GM21390 (cell line): Measurements from ENCODE around the gene SNRPD2.
"Not testable (repeated sequence)": the region's sequence is repeated elsewhere in the genome, so short reads cannot be mapped to it uniquely, and the experiment has no call there.

ENCODE experiments used
- ATAC-seq: cut with Tn5 transposase; IDR thresholded peaks from one replicate; pipeline ENCODE4 v1.9.1; 2021; ENCODE audit not compliant: unreplicated experiment

The SNRPD2 gene

DNA sequence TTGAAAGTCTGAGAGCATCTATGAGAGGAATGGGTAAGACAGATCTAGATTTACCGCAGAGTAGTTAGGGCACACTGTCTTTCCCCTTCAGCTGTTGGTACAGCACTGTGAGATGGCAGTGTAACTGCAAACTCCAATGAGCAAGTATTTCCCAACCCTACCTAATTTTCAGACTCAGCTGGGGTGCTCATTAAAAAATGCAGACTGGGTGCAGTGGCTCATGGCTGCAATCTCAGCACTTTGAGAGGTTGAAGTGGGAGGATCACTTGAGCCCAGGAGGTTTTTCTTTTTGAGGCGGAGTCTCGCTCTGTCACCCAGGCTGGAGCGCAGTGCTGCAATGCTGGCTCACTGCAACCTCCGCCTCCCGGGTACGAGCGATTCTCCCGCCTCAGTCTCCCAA, 13.4 kb upstream of the SNRPD2 start:
- ATAC-seq, result no peak

DNA sequence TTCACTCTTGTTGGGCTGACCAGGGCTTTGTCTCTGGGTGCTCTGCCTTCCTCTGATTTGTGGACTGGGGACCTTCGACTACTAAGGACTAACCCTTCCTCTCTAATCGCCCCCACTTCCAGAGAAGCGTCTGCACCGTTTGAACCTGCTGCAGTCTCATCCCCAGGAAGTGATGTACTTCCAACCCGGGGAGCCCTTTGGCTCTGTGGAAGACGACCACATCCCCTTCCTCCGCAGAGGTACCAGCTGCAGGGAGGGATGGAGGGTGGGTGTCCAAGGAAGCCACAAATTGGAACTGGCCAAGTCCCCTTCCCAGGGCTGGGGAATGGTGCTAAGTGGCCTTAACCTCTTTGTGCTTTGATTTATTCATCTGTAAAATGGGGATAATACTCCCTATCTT, 9.9 kb upstream of the SNRPD2 start:
- no peak for ATAC-seq

DNA sequence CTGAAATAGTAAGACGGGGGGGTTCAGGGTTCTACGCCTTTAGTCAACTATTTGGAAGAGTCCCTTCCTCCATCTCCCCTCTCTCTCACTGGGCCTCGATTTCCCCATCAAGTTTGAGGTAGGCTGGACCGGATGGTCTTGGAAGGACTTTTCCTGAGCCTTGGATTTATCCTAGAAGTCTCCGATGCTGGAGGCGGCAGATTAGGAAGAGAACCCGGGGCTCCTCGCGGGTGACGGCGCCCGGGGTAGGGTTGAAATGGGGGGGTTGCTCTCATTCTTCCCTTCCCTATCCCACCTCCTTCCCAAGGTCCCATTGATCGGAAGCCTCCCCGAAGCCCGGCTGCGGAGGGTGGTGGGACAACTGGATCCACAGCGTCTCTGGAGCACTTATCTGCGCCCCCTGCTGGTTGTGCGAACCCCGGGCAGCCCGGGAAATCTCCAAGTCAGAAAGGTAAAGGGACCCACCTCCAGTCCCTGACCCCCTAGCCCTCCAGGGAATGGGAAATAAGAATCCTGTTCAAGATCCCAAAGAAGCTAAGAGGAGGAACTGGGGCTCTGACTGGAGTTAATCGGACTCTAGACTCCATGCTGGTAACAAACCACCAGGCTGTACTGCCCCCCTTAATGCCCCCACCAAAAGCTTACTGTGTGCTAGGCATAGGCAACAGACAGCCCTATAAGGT, 1.5 kb upstream of the SNRPD2 start:
- no peak for ATAC-seq

DNA sequence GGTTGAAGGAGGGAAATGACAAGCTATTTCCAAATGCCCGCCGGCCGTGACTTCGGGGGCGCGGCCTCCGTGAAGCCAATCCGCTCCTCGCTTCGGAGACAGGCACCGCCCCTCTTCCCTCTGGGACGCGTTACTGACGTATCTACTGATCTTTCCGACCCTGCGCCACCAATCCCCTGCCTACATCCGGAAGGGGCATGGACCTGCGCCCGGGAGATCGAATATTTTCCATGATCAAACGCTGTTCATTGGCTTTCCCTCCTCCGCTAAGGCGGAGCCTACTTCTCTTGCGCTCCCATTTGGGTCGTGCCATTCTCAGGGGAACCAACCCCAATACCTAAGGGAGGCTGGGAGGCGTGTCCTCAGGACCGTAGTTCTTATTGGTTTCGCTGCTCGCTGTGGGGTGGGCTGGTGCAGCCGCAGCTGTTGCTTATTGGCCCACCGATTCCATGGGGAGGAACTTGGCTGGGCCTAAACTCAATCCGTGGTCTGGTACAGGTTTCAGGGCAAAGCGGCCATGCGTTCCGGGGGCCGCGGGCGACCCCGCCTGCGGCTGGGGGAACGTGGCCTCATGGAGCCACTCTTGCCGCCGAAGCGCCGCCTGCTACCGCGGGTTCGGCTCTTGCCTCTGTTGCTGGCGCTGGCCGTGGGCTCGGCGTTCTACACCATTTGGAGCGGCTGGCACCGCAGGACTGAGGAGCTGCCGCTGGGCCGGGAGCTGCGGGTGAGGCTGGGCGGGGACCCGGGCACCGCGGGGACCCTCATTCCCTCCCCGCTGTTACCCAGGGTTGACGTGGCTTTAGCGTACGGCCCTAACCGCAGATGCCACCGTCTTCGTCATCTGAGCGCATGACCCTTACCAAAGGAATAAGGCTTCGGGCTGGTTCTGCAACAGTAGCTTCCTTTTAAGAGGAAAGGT, 693 bp upstream of the SNRPD2 start, which contains the start of gene QPCTL:
TSS of gene QPCTL (plus strand) at position 480 of the 919 bp plus-strand sequence. CDS start at position 518, 38 bp downstream.
- ATAC-seq, result peak; percentile 79

DNA sequence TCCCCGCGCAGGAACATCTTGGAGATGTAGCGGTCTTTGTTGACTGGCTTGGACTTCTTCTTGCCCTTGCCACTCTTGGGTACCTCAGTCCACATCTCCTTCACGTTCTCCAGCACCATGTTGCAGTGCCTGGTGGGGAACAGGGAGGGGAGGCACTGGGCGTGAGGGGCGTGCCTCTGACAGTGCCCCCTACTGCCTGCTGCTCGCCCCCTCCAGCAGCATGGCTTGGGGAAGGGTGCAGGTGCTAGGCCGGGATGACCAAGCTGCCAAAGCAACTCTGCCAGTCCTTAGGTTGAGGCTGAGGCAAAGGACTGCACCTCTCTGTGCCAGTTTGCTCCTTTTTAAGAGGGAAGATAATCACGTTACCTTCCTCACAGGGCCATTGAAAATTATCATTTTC, 4.2 kb downstream of the SNRPD2 start:
- ATAC-seq, result no peak

DNA sequence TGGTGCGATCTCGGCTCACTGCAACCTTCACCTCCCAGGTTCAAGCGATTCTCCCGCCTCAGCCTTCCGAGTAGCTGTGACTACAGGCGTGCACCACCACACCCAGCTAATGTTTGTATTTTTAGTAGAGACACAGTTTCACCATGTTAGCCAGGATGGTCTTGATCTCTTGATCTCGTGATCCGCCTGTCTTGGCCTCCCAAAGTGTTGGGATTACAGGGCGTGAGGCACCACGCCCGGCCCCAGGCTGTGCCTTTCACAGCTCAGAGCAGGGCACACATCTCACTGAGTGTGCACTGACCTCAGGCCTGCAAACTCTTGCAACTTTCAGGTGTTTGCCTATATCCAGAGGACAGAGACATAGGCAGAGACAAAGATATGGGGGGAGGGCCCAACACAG, 6.7 kb downstream of the SNRPD2 start:
- ATAC-seq, result not testable (repeated sequence)

DNA sequence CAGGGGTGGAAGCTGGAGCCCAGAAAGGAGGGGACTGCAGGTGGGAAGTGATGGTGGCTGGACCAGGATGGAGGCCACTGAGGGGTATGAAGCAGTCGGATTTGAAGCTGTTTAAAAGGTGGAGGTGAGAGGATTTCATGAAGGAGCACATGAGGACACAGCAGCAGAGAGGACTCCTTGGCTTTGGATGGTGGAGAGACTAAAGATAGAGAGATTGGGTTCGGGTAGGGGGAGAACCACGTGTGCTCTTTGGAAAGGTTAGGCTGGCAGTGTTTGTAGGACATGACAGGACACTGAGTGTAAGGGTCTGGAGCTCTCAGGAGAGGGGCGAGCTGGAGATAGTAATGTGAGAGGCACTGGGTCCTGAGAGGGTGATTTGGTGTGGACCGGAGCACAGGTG, 8.8 kb downstream of the SNRPD2 start:
- ATAC-seq, result no peak

DNA sequence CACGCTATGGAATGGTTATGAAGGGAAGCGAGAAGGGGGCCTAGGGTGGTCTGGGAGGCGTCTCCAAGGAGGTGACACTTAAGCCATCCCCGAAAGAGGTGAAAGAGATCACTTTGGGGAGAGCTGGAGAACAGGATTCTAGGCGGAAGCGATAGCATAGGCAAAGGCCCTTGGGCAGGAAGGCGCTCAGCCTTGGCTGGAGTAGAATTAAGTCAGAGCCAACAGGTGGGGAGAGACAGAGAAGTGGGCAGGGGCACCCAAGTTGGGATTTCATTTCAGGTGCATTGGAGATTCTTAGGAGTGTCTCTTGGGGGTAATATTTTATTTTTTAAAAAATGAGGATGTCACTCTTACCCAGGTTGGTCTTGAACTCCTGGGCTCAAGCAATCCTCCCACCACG, 9.6 kb downstream of the SNRPD2 start:
- ATAC-seq, result no peak

DNA sequence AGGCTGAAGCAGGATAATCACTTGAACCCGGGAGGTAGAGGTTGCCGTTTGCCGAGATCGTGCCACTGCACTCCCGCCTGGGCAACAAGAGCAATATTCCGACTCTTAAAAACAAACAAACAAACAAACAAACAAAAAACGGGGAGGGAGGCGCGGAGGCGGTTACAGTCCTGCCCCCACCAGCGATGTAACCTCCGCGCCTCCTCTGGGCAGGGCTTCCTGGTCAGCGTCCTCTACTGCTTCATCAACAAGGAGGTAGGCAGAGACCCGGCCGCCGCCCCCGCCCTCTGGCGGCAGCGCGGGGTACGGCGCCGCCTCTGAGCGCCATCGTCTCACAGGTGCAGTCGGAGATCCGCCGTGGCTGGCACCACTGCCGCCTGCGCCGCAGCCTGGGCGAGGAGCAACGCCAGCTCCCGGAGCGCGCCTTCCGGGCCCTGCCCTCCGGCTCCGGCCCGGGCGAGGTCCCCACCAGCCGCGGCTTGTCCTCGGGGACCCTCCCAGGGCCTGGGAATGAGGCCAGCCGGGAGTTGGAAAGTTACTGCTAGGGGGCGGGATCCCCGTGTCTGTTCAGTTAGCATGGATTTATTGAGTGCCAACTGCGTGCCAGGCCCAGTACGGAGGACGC, 10.2 kb downstream of the SNRPD2 start:
- ATAC-seq, result peak; percentile 73

DNA sequence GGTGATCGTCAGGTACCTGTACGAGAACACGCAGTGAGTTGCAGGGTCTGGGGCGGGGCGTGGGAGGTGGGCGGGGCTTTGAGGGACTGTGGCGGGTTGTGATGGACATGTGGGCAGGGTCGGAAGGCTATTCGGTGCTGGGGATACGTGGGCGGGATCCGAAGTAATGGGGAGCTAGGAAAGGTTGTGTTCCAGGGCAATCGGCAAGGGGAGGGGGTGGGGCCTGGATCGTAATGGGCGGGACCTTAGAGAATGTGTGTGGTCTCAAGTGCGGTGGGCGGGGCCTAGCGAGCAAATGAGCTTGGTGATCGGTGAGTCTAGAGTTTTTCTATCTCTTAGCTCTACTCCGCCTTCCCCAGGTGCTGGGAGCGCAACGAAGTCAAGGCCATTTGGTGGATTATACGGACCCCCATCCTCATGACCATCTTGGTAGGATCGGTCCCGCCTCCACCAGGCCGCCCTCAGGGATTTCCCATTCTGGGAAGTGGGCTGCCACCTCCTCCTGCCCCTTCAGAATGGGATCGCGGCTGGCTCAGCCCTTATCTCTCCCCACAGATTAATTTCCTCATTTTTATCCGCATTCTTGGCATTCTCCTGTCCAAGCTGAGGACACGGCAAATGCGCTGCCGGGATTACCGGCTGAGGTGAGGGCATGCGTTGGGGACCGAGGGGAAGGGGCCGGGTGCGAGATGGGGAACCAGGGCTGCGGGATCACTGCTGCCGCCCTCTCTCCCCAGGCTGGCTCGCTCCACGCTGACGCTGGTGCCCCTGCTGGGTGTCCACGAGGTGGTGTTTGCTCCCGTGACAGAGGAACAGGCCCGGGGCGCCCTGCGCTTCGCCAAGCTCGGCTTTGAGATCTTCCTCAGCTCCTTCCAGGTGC, 14.2 kb downstream of the SNRPD2 start:
- ATAC-seq, result no peak

DNA sequence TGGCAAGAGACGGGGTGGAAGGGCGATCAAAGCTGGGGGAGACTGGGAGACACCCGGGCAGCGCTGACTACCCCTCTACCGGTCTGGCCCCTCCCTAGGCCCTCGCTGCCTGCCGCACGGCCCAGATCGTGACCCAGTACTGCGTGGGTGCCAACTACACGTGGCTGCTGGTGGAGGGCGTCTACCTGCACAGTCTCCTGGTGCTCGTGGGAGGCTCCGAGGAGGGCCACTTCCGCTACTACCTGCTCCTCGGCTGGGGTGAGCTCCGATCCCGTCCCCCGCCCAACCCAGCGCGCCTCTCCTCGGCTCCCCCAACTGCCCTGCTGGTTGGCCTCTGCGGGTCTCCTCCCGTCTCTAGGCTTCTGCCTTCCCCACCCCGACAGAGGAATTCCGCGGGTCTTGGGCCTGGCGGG, 14.9 kb downstream of the SNRPD2 start:
- ATAC-seq, result no peak

DNA sequence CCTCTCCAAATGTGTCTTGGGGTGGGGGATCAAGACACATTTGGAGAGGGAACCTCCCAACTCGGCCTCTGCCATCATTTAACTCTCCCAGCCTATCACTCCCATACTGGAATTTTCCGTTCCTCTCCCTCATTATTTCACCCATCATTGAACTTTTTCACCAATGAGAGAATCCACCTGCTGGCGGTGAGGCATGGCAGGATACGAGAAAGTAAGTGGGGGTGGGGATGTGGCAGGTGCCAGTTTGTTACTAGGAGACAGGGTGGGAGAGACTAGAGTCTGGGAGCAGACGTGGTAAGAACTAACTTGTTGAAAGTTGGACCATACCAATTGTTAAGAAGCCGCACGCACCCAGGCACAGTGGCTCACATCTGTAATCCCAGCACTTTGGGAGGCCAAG, 16.8 kb downstream of the SNRPD2 start:
- ATAC-seq, result no peak

DNA sequence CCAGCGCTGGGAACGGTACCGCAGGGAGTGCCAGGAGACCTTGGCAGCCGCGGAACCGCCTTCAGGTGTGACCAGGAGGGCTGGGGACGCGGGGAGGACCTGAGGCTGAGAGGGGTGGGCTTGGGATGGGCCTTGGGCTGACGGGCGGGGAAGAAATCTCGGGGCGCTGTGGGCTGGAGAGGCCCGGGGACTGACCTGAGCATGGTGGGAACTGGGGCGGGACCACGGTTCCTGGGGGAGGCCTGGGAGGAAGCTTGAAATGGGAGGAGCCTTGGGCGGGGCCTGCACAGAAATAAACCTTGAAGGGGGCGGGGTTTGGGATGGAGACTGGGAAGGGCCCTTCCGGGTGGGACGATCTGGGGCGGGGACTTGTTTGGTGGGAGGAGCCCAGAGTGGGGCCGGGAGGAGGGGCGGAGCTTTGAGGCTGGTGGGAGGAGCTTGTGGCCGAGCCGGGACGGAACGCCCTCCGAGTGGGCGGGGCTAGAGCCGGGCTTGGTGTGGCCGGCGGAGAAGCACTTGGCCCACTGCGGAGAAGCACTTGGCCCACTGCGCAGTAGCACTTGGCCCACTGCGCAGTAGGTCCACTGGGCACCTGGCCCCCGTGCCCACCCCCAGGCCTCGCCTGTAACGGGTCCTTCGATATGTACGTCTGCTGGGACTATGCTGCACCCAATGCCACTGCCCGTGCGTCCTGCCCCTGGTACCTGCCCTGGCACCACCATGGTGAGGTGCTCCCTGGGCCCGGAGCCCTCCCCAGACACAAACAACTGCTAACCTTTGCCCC, 20.9 kb downstream of the SNRPD2 start:
- ATAC-seq, result peak; percentile 36

DNA sequence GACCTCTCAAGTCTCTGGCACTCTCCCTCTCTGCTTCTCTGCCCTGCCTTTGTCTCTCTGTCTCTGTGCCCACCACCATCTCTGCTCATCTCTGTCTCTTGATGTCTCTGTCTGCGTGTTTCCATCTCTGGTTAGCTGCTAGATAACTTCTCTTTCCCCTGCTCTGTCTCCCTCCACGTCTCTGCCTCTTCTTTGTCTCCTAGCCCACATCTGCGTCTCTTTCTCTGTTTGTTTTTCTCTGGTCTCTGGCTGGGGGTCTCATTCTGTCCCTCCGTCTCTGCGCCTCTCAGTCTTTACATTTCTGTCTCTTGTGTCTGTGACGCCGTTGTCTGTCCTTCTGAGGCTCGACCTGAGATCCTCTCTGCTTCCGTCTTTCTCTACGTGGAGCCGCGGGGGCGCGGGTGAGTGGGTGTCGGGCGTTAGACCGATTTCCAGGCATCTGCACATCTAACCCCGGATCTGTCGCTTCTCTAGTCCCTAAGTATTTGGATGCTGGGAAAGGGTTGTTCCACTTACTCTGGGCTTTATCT, 23.3 kb downstream of the SNRPD2 start:
- ATAC-seq, result peak; percentile 16

DNA sequence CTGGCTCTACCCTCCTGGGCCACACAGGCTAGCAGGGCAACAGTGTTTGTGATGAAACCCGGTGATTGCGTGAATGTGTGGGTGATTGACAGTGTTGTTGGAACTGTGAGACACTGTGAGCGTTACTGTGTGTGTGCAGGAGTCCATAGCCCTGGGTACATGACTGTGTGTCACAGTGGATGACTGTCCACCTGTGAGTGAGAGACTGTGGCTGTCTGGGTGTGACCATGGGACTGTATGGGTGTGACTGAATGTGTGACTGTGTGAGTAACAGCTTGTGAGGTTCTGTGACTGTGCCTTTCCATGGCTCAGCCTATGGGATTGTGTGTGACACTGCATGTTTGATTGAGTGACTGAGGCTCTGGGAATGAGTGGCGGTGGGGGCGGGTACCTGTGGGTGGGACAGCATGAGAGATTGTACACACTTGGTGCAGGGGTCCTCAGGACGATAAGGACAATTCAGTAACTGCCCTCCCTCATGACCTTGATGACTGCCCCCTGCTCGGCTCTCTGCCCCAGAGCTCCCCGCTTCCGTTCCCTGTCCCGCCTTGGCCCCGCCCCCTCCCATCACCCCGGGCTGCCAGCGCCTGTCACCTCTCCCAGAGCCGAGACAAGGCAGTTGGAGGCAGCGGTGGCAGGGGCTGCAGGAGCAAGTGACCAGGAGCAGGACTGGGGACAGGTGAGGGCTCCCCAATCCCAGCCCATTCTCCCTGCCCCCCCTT, 24.0 kb downstream of the SNRPD2 start, which contains the start of gene GIPR:
TSS of gene GIPR (plus strand) at position 602 of the 722 bp plus-strand sequence. CDS start 1,300 bp downstream, outside the sequence.
- no peak for ATAC-seq

DNA sequence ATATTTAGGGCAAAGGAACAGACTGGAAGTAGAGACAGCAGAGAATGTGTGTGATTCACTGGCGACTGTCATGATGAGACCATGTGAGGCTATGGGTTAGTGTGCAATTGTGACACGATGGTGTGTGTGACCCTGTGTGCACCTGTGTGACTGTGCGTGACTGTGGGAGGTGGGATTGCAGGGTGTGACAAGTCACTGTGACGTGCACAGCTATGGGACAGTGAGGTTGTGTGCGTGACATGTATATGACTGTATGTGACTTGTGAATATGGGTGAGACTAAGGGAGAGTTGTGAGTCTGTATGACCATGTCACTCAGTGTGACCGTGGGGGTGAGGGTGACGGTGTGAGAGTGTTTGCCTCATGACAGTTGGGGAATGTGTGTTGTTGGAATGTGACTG, 27.2 kb downstream of the SNRPD2 start:
- ATAC-seq, result no peak

DNA sequence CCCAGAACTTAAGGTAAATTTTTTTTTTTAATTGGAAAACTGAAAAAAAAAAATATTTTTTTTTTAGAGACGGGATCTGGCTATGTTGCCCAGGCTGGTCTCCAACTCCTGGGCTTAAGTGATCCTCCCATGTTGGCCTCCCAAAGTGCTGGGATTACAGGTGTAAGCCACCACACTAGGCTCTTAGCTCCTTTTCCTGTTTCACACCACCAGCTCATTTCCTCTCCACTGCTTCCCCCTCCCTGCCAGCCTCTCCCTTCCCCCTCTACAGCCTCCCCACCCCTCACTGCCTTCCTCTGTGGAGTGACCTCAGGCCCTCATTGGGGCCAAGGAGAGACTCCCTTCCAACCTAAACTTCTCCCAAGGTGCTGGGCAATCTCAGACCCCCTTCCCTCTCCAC, 28.0 kb downstream of the SNRPD2 start:
- ATAC-seq, result no peak

DNA sequence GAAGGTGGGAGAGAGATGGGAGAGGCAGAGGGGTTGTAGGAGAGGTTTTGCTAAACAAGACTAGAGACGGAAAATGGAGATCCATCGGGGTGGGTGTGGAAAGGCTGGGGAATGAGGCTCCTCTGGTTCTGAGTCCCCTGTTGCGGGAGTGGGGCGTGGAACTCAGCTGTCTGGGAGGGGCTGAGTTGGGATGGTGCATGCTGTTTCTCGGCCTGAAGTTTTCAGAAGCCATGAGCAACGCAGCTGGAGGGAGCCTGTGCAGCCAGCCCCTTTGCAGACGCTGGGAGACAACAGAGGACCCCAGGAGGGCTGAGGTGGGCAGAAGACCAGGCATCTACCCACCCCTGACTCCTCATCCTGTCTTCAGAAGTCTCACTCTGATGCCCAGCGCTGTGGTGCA, 31.1 kb downstream of the SNRPD2 start:
- no peak for ATAC-seq
